Glutamatergic neuron (in vitro differentiated cells): ENCODE results near the gene PRR5L. TPM values are rescaled to one million over a fixed set of nuclear protein-coding genes. Genes with fewer than 3 reads are reported as not detected.

Source experiments
- DNase-seq: peaks from one replicate; pipeline ENCODE4 v3.0.0; 2022
- H3K27ac Mint-ChIP-seq: one replicate; pipeline ENCODE4 v1.8.0; 2020; ENCODE audit warnings: mild to moderate bottlenecking, mixed read lengths, inconsistent platforms; ENCODE audit not compliant: unreplicated experiment
- H3K27me3 Mint-ChIP-seq: one replicate; pipeline ENCODE4 v1.8.0; 2020; ENCODE audit warnings: mild to moderate bottlenecking, moderate library complexity, mixed read lengths, inconsistent platforms; ENCODE audit not compliant: unreplicated experiment
- H3K36me3 Mint-ChIP-seq: one replicate; pipeline ENCODE4 v1.8.0; 2020; ENCODE audit warnings: mild to moderate bottlenecking, mixed read lengths, inconsistent platforms; ENCODE audit not compliant: unreplicated experiment
- H3K4me1 Mint-ChIP-seq: one replicate; pipeline ENCODE4 v1.8.0; 2020; ENCODE audit warnings: mild to moderate bottlenecking, low read depth, mixed read lengths, inconsistent platforms; ENCODE audit not compliant: unreplicated experiment
- H3K4me3 Mint-ChIP-seq: one replicate; pipeline ENCODE4 v1.8.0; 2020; ENCODE audit warnings: mild to moderate bottlenecking, mixed read lengths, inconsistent platforms; ENCODE audit not compliant: unreplicated experiment
- H3K9me3 Mint-ChIP-seq: one replicate; pipeline ENCODE4 v1.8.0; 2020; ENCODE audit warnings: mild to moderate bottlenecking, moderate library complexity, mixed read lengths, inconsistent platforms; ENCODE audit not compliant: unreplicated experiment
- CTCF ChIP-seq: fragments of 200-600 bp; sonication (generic); IDR thresholded peaks from one replicate; pipeline ENCODE4 v1.5.0; 2021; ENCODE audit not compliant: partially characterized antibody, unreplicated experiment
- total RNA-seq: library from RNA; stranded (reverse); fragmentation: NEBNext Ultra II Directional; extraction: Animal tissue kit (Norgen Biotek cat#: 25700); gene quantifications from one replicate; pipeline ENCODE4 v1.2.1, GENCODE V29; 2021; ENCODE audit not compliant: unreplicated experiment

Gene PRR5L
- total RNA-seq, 1 donor from 2014 or later = 1.6 TPM

GRCh38 chr11:36432093-36432469 lies 136.0 kb downstream of the PRR5L start:
- H3K27me3 Mint-ChIP-seq = no peaks in the 10 kb centered on the region
- TF ChIP-seq CTCF = no peak
- no peak overlapping the region for H3K4me3 Mint-ChIP-seq
- H3K9me3 Mint-ChIP-seq = peaks cover 2% of the 10 kb centered on the region
- no peak overlapping the region for H3K27ac Mint-ChIP-seq
- H3K4me1 Mint-ChIP-seq = no peaks in the 10 kb centered on the region
- DNase-seq = no peak
- H3K36me3 Mint-ChIP-seq = no peaks in the 10 kb centered on the region

GRCh38 chr11:36432738-36433137 lies 136.7 kb downstream of the PRR5L start:
- Mint-ChIP-seq H3K27me3 (no peaks in the 10 kb centered on the region), H3K4me3 (no peak overlapping the region), H3K4me1 (no peaks in the 10 kb centered on the region), H3K36me3 (no peaks in the 10 kb centered on the region), H3K9me3 (peaks cover 2% of the 10 kb centered on the region), H3K27ac (no peak overlapping the region)
- no peak for DNase-seq
- no peak for TF ChIP-seq CTCF

- H3K27me3 Mint-ChIP-seq = no peaks in the 10 kb centered on the region
- H3K4me3 Mint-ChIP-seq = no peak overlapping the region
- no peak overlapping the region for H3K27ac Mint-ChIP-seq
- H3K4me1 Mint-ChIP-seq = no peaks in the 10 kb centered on the region
- peaks cover 5% of the 10 kb centered on the region for H3K9me3 Mint-ChIP-seq
- H3K36me3 Mint-ChIP-seq = no peaks in the 10 kb centered on the region
- DNase-seq = no peak
- TF ChIP-seq CTCF = no peak
Measured at GRCh38 chr11:36436064-36436463, 140.0 kb downstream of the PRR5L start.

GRCh38 chr11:36436589-36436988 lies 140.5 kb downstream of the PRR5L start:
- Mint-ChIP-seq H3K4me1 (no peaks in the 10 kb centered on the region), H3K4me3 (no peak overlapping the region), H3K27me3 (no peaks in the 10 kb centered on the region), H3K9me3 (peaks cover 5% of the 10 kb centered on the region), H3K36me3 (no peaks in the 10 kb centered on the region), H3K27ac (no peak overlapping the region)
- no peak for DNase-seq
- TF ChIP-seq CTCF = no peak

- no peak overlapping the region for H3K27ac Mint-ChIP-seq
- H3K36me3 Mint-ChIP-seq = no peaks in the 10 kb centered on the region
- TF ChIP-seq CTCF = no peak
- H3K4me1 Mint-ChIP-seq = no peaks in the 10 kb centered on the region
- H3K9me3 Mint-ChIP-seq = peaks cover 5% of the 10 kb centered on the region
- no peaks in the 10 kb centered on the region for H3K27me3 Mint-ChIP-seq
- H3K4me3 Mint-ChIP-seq = no peak overlapping the region
- DNase-seq = no peak
Measured at GRCh38 chr11:36437413-36437812, 141.3 kb downstream of the PRR5L start.
